HG02763 (cell line): ENCODE results near the gene SNORC.

Experiments
- ATAC-seq: cut with Tn5 transposase; IDR thresholded peaks from one replicate; pipeline ENCODE4 v1.9.1; 2021; ENCODE audit warnings: mild to moderate bottlenecking, moderate library complexity; ENCODE audit not compliant: unreplicated experiment

The SNORC gene

GRCh38 chr2:232882085-232882484, 12.0 kb downstream of the SNORC start:
- ATAC-seq, result no peak

- no peak for ATAC-seq
These were observed 12.5 kb downstream of the SNORC start for GRCh38 chr2:232882505-232883115.

DNA sequence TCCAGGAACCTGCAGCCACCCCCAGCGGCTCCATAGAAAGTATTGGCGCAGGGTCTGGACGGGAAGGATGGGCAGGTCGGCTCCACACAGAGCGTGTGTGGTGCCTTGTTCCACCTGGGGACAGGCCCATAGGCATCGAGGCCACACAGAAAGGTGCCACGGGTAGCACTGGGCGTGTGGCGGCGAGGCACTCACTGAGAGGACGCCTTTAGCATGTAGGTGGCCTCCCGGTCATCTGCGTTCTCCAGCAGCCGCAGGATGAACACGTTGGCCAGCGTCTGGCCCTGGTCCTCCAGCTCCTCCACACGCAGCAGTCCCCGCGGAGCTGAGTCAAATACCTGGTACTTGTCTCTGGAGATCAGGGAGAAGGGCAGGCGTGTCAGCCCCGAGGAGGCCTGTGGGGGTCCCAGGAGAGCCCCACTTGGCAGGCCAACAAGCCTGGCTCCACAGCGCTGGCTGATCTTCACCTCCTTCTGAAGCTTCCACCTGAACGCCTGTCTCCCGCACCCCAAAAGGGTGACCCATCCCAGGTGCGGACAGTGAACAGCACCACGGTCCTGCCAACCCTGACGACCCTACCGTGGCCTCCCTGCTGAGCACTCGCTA, 13.2 kb downstream of the SNORC start:
- no peak for ATAC-seq

GRCh38 chr2:232884001-232884421, 13.9 kb downstream of the SNORC start:
- ATAC-seq, result no peak

DNA sequence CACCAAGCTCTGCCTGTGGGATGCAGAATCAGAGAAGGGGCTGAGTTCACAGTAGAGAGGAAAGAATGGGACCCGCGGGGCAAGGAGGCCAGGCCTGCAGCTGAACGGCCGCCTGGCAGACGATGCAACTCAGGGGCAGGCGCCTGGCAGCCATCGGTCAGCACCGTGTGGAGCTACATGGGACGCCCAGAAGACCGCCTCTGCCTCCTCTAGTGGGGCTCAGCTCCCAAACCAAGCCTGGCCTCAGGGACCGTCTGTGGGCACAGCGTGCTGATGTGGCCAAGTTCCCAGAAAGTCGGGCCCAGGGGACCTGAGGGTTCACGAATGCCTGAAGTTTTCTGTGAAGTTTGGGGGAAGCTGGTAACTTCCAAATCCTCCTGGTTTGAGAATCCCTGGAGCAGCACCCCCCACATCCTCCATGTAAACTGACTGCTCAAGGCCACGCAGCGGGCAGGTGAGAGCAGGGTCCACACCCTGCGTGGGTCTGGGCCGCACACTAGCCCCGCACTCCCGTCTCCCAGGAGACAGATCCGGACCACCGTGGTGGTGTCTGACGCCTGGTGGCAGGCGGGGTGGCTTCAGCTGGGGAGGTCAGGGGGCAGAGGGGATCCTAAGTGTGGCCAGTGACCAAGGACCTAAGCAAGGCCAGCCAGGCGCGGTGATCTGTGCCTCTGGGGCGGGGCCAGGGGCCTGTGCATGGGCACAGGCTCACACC, 14.6 kb downstream of the SNORC start:
- no peak for ATAC-seq

DNA sequence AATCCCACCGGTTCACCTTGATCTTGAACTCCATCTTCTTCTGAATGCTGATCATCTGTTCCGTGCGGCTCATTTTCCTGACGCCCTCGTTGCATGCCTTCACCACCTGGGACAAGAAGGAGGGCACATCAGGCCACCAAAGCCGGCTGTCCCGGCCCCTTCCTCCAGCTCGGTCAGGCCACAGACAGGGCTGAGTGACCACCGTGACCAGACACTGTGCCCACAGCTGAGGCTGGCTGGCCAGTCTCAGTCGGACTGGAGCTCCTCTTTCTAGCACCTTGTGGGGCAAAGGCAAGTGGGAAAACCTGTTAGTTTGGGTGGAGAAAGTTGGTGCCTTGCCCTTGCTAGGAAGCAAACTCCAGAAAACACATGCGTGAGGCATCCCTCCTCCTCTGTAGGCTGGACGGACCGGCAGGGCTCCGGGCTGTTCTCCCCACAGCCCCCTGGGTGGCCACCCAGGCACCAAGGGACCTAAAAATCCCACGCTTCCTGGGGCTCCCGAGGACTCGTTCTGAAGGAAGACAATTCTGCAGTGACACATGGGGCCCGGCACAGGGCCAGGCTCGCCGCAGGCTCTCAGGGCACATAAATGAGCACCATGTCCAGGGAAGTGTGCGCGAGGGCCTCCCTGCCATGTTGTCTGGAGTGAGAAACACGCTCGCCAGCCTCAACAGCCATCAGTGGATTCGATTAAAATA, 15.3 kb downstream of the SNORC start:
- ATAC-seq, result no peak

DNA sequence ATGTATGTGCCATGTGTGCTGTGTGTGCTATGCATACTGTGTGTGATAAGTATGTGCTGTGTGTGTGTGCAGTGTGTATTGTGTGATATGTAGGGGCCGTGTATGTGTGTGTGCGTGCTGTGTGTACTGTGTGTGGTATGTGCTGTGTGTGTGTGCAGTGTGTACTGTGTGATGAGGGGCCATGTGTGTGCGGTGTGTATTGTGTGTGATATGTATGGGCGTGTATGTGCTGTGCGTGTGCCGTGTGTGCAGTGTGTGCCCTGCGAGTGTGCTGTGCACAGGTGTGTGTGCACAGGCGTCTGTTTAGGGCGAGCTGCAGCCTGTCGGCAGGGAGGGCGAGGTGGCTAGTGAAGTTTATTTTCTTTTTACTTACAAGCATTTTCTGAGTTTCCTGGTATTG, 16.1 kb downstream of the SNORC start:
- no peak for ATAC-seq

DNA sequence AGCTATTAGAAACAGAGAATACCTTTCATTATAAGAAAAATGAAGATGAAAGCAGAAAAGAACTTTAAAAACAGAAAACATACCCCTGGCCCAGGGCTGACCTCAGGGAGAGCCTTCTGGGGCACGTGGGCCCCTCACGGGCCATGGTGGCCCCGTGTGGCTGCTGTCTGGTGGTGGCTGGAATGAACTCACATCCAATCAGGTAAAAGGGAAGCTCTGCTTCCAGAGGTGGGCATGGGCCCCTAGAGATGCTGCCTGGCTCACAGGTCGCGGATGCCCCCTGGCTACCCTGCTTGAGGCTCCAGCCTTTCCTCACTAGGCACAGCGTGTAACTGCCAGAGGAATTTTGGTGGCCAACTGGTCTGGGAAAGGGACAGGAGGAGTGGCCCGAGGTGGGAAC, 16.6 kb downstream of the SNORC start:
- ATAC-seq, result no peak

DNA sequence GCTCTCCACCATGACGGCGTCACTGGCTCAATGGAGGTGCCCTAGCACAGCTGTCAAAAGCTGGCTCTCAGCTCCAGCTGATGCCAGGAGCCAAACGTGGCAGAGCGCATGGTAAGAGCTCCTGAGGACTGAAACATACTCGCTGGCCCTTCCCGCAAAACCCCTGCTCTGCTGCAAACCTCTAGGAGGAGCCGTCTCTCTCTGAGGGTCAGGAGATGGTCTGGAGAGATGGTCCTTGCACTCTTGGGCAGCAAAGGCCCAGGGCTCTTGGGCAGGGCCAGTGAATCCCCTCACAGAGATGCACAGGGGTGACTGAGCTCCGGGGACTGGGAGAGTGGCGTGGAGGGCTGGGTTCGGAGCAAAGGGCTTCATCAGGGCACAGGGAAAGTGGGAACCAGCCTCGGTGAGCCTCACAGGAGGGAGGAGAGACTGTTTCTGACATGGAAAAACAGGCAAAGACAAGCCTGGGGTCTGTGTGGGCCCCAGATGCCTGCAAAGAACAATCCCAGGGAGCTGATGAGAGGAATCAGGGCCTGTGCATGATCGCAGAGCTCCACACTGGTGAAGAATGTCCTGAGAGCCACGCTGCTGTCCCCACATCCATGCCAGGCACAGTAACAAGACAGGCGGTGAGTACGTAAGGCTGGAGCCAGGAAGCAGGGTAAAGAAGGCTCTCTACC, 17.2 kb downstream of the SNORC start:
- ATAC-seq, result no peak

- no peak for ATAC-seq
These were observed 18.2 kb downstream of the SNORC start for GRCh38 chr2:232888099-232888836.

GRCh38 chr2:232888839-232889529, 18.9 kb downstream of the SNORC start:
- no peak for ATAC-seq

- no peak for ATAC-seq
These were observed 19.9 kb downstream of the SNORC start for GRCh38 chr2:232889876-232890401.

DNA sequence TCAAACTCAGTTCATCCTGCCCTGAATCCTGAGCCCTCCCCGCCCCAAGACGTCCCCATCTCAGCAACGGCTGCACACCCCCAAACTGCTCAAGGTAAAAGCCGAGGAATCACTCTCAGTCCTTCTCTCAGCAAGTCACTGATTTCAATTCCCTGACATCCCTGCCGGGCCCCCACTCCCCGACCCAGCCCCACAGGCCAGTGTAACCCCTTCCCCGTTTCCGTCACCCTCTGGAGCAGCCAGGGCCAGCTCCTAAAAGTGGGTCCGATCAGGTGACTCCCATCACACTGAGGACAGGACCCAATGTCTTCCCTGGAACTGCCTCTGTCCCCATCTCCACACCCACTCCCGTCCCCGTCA, 20.5 kb downstream of the SNORC start:
- ATAC-seq, result no peak

- no peak for ATAC-seq
These were observed 21.0 kb downstream of the SNORC start for GRCh38 chr2:232890896-232891601.

DNA sequence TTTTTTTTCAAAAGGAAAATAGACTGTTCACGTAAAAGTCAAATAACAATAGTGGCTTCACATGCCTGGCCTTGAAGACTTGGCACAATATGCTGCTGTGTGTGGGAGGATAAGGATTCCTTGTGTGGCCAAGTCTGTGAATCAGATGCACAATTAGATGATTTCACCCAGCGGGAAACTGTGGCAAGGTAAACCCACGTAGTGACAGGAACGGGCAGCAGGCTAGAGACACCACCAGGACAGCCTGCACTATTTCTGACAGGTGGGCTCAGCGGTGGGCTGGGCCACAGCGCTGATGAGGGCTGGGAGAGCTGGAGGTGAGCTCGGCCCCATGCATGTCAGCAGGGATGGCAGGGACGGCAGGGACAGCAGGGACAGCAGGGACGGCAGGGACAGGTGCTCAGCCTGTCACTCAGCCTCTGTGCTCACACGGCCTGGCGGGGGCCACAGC, 21.6 kb downstream of the SNORC start:
- no peak for ATAC-seq

- no peak for ATAC-seq
These were observed 22.2 kb downstream of the SNORC start for GRCh38 chr2:232892221-232892620.

DNA sequence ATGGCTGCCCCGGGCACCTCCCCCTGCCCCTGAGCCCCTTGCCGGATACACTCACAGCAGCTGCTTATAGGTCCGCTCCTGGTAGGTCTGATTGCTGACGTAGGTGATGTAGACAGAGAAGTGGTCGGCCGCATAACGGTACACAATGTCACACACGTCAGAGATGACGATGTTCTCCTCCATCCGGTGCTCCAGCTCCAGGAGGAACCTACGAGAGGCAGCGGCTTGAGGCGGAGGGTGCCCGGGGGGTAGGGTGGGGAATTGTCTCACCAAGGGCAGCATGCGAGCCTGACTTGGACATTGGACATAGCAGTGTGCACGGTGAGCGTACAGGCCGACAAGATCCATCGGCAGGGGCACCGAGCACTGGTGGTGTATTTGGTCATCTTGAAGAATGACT, 22.8 kb downstream of the SNORC start:
- no peak for ATAC-seq

DNA sequence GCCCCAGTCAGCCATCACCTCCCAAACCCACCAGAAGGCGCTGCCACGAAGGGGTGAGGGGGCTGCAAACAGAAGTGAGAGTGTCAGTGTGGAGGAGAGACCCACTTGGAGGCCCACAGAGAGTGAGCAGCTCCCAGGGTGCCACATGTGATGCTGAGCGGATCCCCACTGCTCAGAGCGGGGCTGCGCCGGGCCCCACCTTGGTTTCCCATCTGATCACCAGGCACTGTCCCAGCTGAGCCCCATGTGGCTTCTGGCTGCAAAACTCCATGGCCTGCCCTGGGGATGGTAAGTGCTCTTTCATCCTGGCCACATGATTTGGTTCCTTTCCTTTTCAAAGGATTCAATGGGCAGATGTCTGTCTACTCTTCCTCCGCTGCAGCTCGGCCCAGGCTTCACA, 23.8 kb downstream of the SNORC start:
- ATAC-seq, result no peak

DNA sequence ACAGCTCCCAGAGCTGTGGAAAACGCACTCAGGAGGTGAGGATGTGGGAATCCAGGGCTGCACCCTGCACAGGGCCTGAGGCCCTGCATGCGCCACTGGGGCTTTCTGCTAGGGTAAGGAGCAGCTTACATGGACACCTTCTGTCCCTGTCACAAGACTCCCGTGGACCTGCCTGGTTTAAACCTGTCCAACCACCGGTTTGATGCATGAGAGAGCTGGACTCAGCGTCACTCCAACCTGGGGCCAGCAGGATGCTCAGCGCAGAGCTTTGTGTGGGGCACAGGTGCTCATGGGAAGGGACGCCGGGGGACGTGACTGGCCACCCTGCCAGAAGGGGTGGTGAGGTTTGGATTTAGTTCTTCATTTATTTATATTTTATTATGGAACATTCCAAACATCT, 24.2 kb downstream of the SNORC start:
- ATAC-seq, result no peak
